HCT116 (cell line): ENCODE data around the gene TOMM40. TPM values are rescaled to one million over a fixed set of nuclear protein-coding genes. Genes with fewer than 3 reads are reported as not detected.

Experiments
- ATAC-seq: fragments of 200-7000 bp; cut with Tn5 transposase; 2 replicates; pipeline ENCODE4 v1.9.1; 2020; ENCODE audit warnings: mild to moderate bottlenecking, moderate library complexity
- BruUV-seq: library from RNA; stranded (reverse); fragments of 400-500 nt; replicated peaks from 2 replicates; lab custom pipeline; 2021; lab: Mats Ljungman, UMichigan
- CTCF ChIA-PET: fragments of 300-600 bp; sonication (Branson Sonifier 250); formaldehyde crosslinking; loops from one replicate; lab custom pipeline; 2021; ENCODE audit warnings: antibody characterized with exemption; lab: Charles Lee
- POLR2A ChIA-PET: fragments of 300-600, 350-600 bp; sonication (Branson Sonifier 250); formaldehyde crosslinking; loops from one replicate; lab custom pipeline; 2021; ENCODE audit warnings: antibody characterized with exemption; lab: Charles Lee
- RAD21 ChIA-PET, 2 experiments: fragments of 300-600 bp; sonication (Branson Sonifier 250); formaldehyde crosslinking; loops; one replicate each; lab custom pipeline; 2023; ENCODE audit warnings: low total read pairs in 2 of 2; ENCODE audit not compliant: uncharacterized antibody in 2 of 2, unreplicated experiment in 2 of 2, low non-redundant PET in 1 of 2; lab: Charles Lee
- DNase-seq: peaks from one replicate; pipeline ENCODE4 v3.0.0-alpha.2; 2010; ENCODE audit warnings: low read depth, low spot score
- H2AFZ ChIP-seq: fragments of 200-600 bp; shearing (Covaris generic), sonication (generic); 2 replicates; pipeline ENCODE4 v1.6.1; 2017; ENCODE audit warnings: low read depth, mixed run types, mixed read lengths, antibody characterized with exemption, low read length; ENCODE audit not compliant: poor library complexity, severe bottlenecking
- H3K27ac ChIP-seq: 2 replicates; pipeline ENCODE4 v1.5.1; 2012; ENCODE audit warnings: low read depth, low read length
- H3K27me3 ChIP-seq: fragments of 200-600 bp; sonication (generic); 2 replicates; pipeline ENCODE4 v1.6.1; 2016; ENCODE audit warnings: mixed run types, low read length, mixed read lengths; ENCODE audit not compliant: insufficient read depth
- H3K36me3 ChIP-seq, 2 experiments: fragments of 200-500 bp in 1 of 2; fragments of 200-600 bp in 1 of 2; sonication (Bioruptor generic) in 1 of 2; sonication (generic) in 1 of 2; 2 replicates each; pipeline versions ENCODE4 v1.5.1 to v1.6.1; 2014 to 2016; ENCODE audit warnings: low read length in 2 of 2, inconsistent platforms in 1 of 2, mixed read lengths in 1 of 2, mixed run types in 1 of 2; ENCODE audit not compliant: insufficient read depth in 2 of 2, control insufficient read depth in 1 of 2
- H3K4me1 ChIP-seq, 2 experiments: fragments of 200-600 bp in 1 of 2; sonication (generic) in 1 of 2; 2 replicates each; pipeline versions ENCODE4 v1.5.1 to v1.6.1; 2012 to 2017; ENCODE audit warnings: low read length in 2 of 2, inconsistent platforms in 1 of 2, mild to moderate bottlenecking in 1 of 2, mixed read lengths in 1 of 2, mixed run types in 1 of 2, moderate library complexity in 1 of 2; ENCODE audit not compliant: insufficient read depth in 2 of 2, control insufficient read depth in 1 of 2
- H3K4me2 ChIP-seq: fragments of 200-600 bp; sonication (generic); 2 replicates; pipeline ENCODE4 v1.6.1; 2017; ENCODE audit warnings: mixed run types, low read length, mixed read lengths
- H3K4me3 ChIP-seq, 2 experiments: fragments of 200-600 bp in 1 of 2; sonication (generic) in 1 of 2; replicated peaks in 1 of 2; 2 replicates each; pipeline ENCODE4 v1.5.1; 2011 to 2016; ENCODE audit warnings: low read length in 2 of 2, control low read depth in 1 of 2, low read depth in 1 of 2, mild to moderate bottlenecking in 1 of 2, mixed read lengths in 1 of 2, mixed run types in 1 of 2
- H3K79me2 ChIP-seq: fragments of 200-600 bp; sonication (generic); 2 replicates; pipeline ENCODE4 v1.6.1; 2017; ENCODE audit warnings: mild to moderate bottlenecking, mixed run types, low read length, moderate library complexity, mixed read lengths; ENCODE audit not compliant: insufficient read depth
- H3K9ac ChIP-seq: fragments of 200-600 bp; sonication (generic); 2 replicates; pipeline ENCODE4 v1.6.1; 2016; ENCODE audit warnings: low read length, mixed read lengths
- H3K9me2 ChIP-seq: fragments of 200-600 bp; sonication (generic), shearing (Covaris generic); 2 replicates; pipeline ENCODE4 v1.6.1; 2017; ENCODE audit warnings: mixed run types, mild to moderate bottlenecking, moderate library complexity; ENCODE audit not compliant: insufficient read depth
- H3K9me3 ChIP-seq, 2 experiments: fragments of 200-500 bp in 1 of 2; fragments of 200-600 bp in 1 of 2; sonication (Bioruptor generic) in 1 of 2; sonication (generic) in 1 of 2; 2 replicates each; pipeline ENCODE4 v1.6.1; 2014 to 2017; ENCODE audit warnings: low read length in 2 of 2, mixed read lengths in 2 of 2, inconsistent platforms in 1 of 2, low read depth in 1 of 2, mild to moderate bottlenecking in 1 of 2, mixed run types in 1 of 2, moderate library complexity in 1 of 2; ENCODE audit not compliant: control insufficient read depth in 1 of 2, insufficient read depth in 1 of 2
- H4K20me1 ChIP-seq: fragments of 200-600 bp; sonication (generic), shearing (Covaris generic); 2 replicates; pipeline ENCODE4 v1.6.1; 2017; ENCODE audit warnings: mixed run types, mild to moderate bottlenecking, moderate library complexity; ENCODE audit not compliant: insufficient read depth
- CBX3 ChIP-seq: IDR thresholded peaks from 2 replicates; pipeline ENCODE4 v1.6.1; 2012; ENCODE audit warnings: low read depth
- EGR1 ChIP-seq: IDR thresholded peaks from 2 replicates; pipeline ENCODE4 v1.6.1; 2012; ENCODE audit warnings: low read depth
- ELF1 ChIP-seq: IDR thresholded peaks from 2 replicates; pipeline ENCODE4 v1.6.1; 2012; ENCODE audit warnings: low read depth, borderline replicate concordance
- EZH2 ChIP-seq: fragments of 200-600 bp; sonication (generic); IDR thresholded peaks from 2 replicates; pipeline ENCODE4 v1.6.1; 2017; ENCODE audit warnings: antibody characterized with exemption, mixed run types
- EZH2phosphoT487 ChIP-seq: fragments of 200-600 bp; IDR thresholded peaks from 2 replicates; pipeline ENCODE4 v1.6.1; 2018; ENCODE audit warnings: antibody characterized with exemption, borderline replicate concordance
- JUND ChIP-seq: IDR thresholded peaks from 2 replicates; pipeline ENCODE4 v1.6.1; 2012
- POLR2AphosphoS5 ChIP-seq: IDR thresholded peaks from 2 replicates; pipeline ENCODE4 v1.6.1; 2011; ENCODE audit warnings: mild to moderate bottlenecking, low read depth, low read length, moderate library complexity
- RAD21 ChIP-seq: IDR thresholded peaks from 2 replicates; pipeline ENCODE4 v1.6.1; 2012; ENCODE audit warnings: low read depth, mild to moderate bottlenecking
- REST ChIP-seq: IDR thresholded peaks from 2 replicates; pipeline ENCODE4 v1.6.1; 2012; ENCODE audit warnings: low read depth
- SIN3A ChIP-seq: IDR thresholded peaks from 2 replicates; pipeline ENCODE4 v1.6.1; 2012; ENCODE audit warnings: low read depth
- SP1 ChIP-seq: IDR thresholded peaks from 2 replicates; pipeline ENCODE4 v1.6.1; 2012; ENCODE audit warnings: low read depth
- SRF ChIP-seq: IDR thresholded peaks from 2 replicates; pipeline ENCODE4 v1.6.1; 2012; ENCODE audit warnings: low read depth
- TCF7L2 ChIP-seq: IDR thresholded peaks from 2 replicates; pipeline ENCODE4 v1.7.0; 2011; ENCODE audit warnings: borderline replicate concordance, inconsistent platforms; ENCODE audit not compliant: insufficient read depth, insufficient read length; ENCODE audit errors: extremely low read depth
- YY1 ChIP-seq: IDR thresholded peaks from 2 replicates; pipeline ENCODE4 v1.6.1; 2011; ENCODE audit warnings: low read length, low read depth, moderate library complexity, mild to moderate bottlenecking; ENCODE audit not compliant: insufficient replicate concordance; ENCODE audit errors: extremely low read depth
- ZBTB33 ChIP-seq: IDR thresholded peaks from 2 replicates; pipeline ENCODE4 v1.6.1; 2011; ENCODE audit warnings: mild to moderate bottlenecking, low read length, moderate library complexity; ENCODE audit not compliant: insufficient replicate concordance; ENCODE audit errors: extremely low read depth
- ZFX ChIP-seq: fragments of 450-650 bp; IDR thresholded peaks from 2 replicates; pipeline ENCODE4 v1.6.1; 2017
- intact Hi-C: fragments of 100-400 bp; cut with micrococcal nuclease; formaldehyde crosslinking; loops from 2 replicates; pipeline ENCODE4 v1.10.0; 2022
- total RNA-seq: library from RNA; stranded (reverse); gene quantifications from one replicate; pipeline ENCODE4 v1.2.1, GENCODE V29; 2021; ENCODE audit not compliant: unreplicated experiment

The TOMM40 gene
- total RNA-seq, 1 experiment from 2014 or later: 178 TPM

GRCh38 chr19:44939668-44940067, 48.6 kb downstream of the TOMM40 start:
- RAD21 ChIA-PET: no interaction called here
- Histone ChIP-seq H3K27ac (no peak overlapping the region), H3K9me3 (no peaks in the 10 kb centered on the region), H4K20me1 (no peaks in the 10 kb centered on the region), H3K36me3 (no peaks in the 10 kb centered on the region), H3K9me2 (no peaks in the 10 kb centered on the region), H3K79me2 (no peaks in the 10 kb centered on the region), H3K4me3 (no peak overlapping the region), H3K27me3 (no peaks in the 10 kb centered on the region), H3K4me1 (no peaks in the 10 kb centered on the region), H3K9ac (no peak overlapping the region), H2AFZ (no peak overlapping the region), H3K4me2 (no peak overlapping the region)
- ATAC-seq (no peak), DNase-seq (no peak)
- CTCF ChIA-PET: no interaction called here
- TF ChIP-seq SIN3A: no peak
- no peak for TF ChIP-seq ZFX
- no peak for TF ChIP-seq RAD21
- no peak for TF ChIP-seq EZH2phosphoT487
- TF ChIP-seq ZBTB33: no peak
- TF ChIP-seq EGR1: no peak
- TF ChIP-seq CBX3: no peak
- no peak for TF ChIP-seq SP1
- TF ChIP-seq JUND: no peak
- TF ChIP-seq REST: no peak
- no peak for TF ChIP-seq YY1
- TF ChIP-seq ELF1: no peak
- TF ChIP-seq SRF: no peak
- no peak for TF ChIP-seq EZH2
- no peak for TF ChIP-seq TCF7L2
- TF ChIP-seq POLR2AphosphoS5: no peak
- intact Hi-C loops: no loop called here
- POLR2A ChIA-PET: no interaction called here
- no TSS peak for BruUV-seq
